ENCODE results near the gene NPLOC4. TPM values are rescaled to one million over a fixed set of nuclear protein-coding genes. Genes with fewer than 3 reads are reported as not detected.

NPLOC4 gene
- total and polyA plus RNA-seq, 2 of the 13 experiments (the other 11 are each of a cell fraction or from before 2014, with no cell fraction given), result 57.0 to 97.0 TPM

DNA sequence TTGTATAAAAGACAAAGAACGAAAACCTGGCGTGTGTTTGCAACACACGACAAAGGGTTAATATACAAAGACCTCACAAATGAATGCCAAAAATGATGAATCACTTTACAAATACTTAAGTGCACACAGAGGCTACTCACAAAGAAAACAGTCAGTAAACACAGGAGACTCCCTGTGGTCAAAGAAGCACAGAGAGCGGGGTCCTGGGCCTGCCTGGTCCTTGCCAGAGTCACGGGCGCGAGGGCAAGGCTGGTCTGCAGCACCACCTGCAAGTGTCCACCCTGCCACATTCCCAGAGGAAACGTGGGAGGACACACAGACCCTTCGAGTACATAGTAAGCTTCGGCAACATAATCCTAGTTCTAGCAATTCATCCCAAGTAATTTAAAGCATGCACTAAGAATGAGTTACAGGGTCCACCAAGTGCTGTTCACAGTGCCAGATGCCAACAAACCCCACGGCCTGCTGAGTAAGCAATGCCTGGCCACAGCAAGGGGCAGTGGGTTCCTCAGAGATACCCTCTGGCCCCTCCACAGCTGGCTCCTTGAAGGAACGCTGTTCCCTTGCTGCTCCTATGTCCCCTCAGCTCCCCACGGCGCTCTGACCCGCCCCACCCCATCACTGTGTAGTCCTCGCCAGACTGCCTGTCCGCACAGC is 60.2 kb downstream of the NPLOC4 start (continued):
- TF ChIP-seq, protein P1, sequence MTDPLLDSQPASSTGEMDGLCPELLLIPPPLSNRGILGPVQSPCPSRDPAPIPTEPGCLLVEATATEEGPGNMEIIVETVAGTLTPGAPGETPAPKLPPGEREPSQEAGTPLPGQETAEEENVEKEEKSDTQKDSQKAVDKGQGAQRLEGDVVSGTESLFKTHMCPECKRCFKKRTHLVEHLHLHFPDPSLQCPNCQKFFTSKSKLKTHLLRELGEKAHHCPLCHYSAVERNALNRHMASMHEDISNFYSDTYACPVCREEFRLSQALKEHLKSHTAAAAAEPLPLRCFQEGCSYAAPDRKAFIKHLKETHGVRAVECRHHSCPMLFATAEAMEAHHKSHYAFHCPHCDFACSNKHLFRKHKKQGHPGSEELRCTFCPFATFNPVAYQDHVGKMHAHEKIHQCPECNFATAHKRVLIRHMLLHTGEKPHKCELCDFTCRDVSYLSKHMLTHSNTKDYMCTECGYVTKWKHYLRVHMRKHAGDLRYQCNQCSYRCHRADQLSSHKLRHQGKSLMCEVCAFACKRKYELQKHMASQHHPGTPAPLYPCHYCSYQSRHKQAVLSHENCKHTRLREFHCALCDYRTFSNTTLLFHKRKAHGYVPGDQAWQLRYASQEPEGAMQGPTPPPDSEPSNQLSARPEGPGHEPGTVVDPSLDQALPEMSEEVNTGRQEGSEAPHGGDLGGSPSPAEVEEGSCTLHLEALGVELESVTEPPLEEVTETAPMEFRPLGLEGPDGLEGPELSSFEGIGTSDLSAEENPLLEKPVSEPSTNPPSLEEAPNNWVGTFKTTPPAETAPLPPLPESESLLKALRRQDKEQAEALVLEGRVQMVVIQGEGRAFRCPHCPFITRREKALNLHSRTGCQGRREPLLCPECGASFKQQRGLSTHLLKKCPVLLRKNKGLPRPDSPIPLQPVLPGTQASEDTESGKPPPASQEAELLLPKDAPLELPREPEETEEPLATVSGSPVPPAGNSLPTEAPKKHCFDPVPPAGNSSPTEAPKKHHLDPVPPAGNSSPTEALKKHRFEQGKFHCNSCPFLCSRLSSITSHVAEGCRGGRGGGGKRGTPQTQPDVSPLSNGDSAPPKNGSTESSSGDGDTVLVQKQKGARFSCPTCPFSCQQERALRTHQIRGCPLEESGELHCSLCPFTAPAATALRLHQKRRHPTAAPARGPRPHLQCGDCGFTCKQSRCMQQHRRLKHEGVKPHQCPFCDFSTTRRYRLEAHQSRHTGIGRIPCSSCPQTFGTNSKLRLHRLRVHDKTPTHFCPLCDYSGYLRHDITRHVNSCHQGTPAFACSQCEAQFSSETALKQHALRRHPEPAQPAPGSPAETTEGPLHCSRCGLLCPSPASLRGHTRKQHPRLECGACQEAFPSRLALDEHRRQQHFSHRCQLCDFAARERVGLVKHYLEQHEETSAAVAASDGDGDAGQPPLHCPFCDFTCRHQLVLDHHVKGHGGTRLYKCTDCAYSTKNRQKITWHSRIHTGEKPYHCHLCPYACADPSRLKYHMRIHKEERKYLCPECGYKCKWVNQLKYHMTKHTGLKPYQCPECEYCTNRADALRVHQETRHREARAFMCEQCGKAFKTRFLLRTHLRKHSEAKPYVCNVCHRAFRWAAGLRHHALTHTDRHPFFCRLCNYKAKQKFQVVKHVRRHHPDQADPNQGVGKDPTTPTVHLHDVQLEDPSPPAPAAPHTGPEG (CRISPR knock-in tag; IDR thresholded peaks at IDR 0.05), result no peak
- TF ChIP-seq ZBTB2 (CRISPR knock-in tag; IDR thresholded peaks at IDR 0.05; ENCODE audit: low read depth) (no peak), CEBPZ (IDR thresholded peaks at IDR 0.05; ENCODE audit: low read length) (no peak), ZNF737 (CRISPR knock-in tag; IDR thresholded peaks at IDR 0.05; ENCODE audit: borderline replicate concordance) (no peak), HDAC6 (IDR thresholded peaks at IDR 0.05; ENCODE audit: low read depth, low read length) (no peak), ZNF251 (CRISPR knock-in tag; IDR thresholded peaks at IDR 0.05) (no peak), CC2D1A (CRISPR knock-in tag; IDR thresholded peaks at IDR 0.05) (no peak), NCOA1 (CRISPR knock-in tag; IDR thresholded peaks at IDR 0.05) (no peak), ATF1 (CRISPR knock-in tag; IDR thresholded peaks at IDR 0.05) (no peak), ETV5 (CRISPR knock-in tag; IDR thresholded peaks at IDR 0.05; ENCODE audit: borderline replicate concordance) (no peak), ZNF383 (CRISPR knock-in tag; IDR thresholded peaks at IDR 0.05; ENCODE audit: borderline replicate concordance) (no peak), HCFC1 (IDR thresholded peaks at IDR 0.05; ENCODE audit: low read depth, low read length) (no peak), ZNF503 (CRISPR knock-in tag; IDR thresholded peaks at IDR 0.05) (no peak), SAFB2 (CRISPR knock-in tag; IDR thresholded peaks at IDR 0.05; ENCODE audit: borderline replicate concordance, low read depth) (no peak), GLI4 (CRISPR knock-in tag; IDR thresholded peaks at IDR 0.05; ENCODE audit: borderline replicate concordance) (no peak)
- TF ChIP-seq, protein P2, sequence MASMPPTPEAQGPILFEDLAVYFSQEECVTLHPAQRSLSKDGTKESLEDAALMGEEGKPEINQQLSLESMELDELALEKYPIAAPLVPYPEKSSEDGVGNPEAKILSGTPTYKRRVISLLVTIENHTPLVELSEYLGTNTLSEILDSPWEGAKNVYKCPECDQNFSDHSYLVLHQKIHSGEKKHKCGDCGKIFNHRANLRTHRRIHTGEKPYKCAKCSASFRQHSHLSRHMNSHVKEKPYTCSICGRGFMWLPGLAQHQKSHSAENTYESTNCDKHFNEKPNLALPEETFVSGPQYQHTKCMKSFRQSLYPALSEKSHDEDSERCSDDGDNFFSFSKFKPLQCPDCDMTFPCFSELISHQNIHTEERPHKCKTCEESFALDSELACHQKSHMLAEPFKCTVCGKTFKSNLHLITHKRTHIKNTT (CRISPR knock-in tag; IDR thresholded peaks at IDR 0.05), result no peak

Measured in HepG2 (cell line).